Measurements from ENCODE around the gene SGF29. TPM values are rescaled to one million over a fixed set of nuclear protein-coding genes. Genes with fewer than 3 reads are reported as not detected.
"Not testable (repeated sequence)": the region's sequence is repeated elsewhere in the genome, so short reads cannot be mapped to it uniquely, and the experiment has no call there.

The SGF29 gene
- 10 to 100 TPM; 29.6 to 33.0 TPM for total RNA-seq

- ChIA-PET POLR2A (interaction anchor here (0.6 to 1.4 kb wide), 3 partner anchors 58 to 269 kb away, joined by 3 to 14 read pairs (median 3); partner anchors contain the start of genes APOBR and ATXN2L), CTCF (interaction anchor here (0.5 to 0.6 kb wide), 2 partner anchors 309 to 854 kb away, joined by 3 to 4 read pairs; no protein-coding TSS in a partner anchor)
Measured at GRCh38 chr16:28553776-28554633, at the start of gene SGF29. SGF29 (plus strand) TSS chr16:28553920; CDS start chr16:28581070, 27,150 bp downstream.

- POLR2A ChIA-PET = no interaction called here
- CTCF ChIA-PET = interaction anchor here (1.0 kb wide), 1 partner anchor 8 kb away, joined by 3 read pairs; no protein-coding TSS in a partner anchor
Measured at GRCh38 chr16:28504707-28505404, 48.9 kb upstream of the SGF29 start.

- ChIA-PET CTCF (interaction anchor here (1.0 kb wide), 1 partner anchor 9 kb away, joined by 3 read pairs; no protein-coding TSS in a partner anchor), POLR2A (no interaction called here)
Measured at GRCh38 chr16:28505489-28506137, 48.1 kb upstream of the SGF29 start.

- ChIA-PET CTCF (no interaction called here), POLR2A (no interaction called here)
Measured at GRCh38 chr16:28511031-28511430, 42.7 kb upstream of the SGF29 start.

- ChIA-PET POLR2A (no interaction called here), CTCF (no interaction called here)
Measured at GRCh38 chr16:28511801-28512789, 41.6 kb upstream of the SGF29 start.

- CTCF ChIA-PET = interaction anchor here (1.2 kb wide), 1 partner anchor 20 kb away, joined by 3 read pairs; the partner anchor contains the start of gene APOBR
- POLR2A ChIA-PET = no interaction called here
Measured at GRCh38 chr16:28513484-28514181, 40.1 kb upstream of the SGF29 start.

- CTCF ChIA-PET = no interaction called here
- POLR2A ChIA-PET = no interaction called here
Measured at GRCh38 chr16:28514246-28514645, 39.5 kb upstream of the SGF29 start.

GRCh38 chr16:28520672-28521071 lies 33.0 kb upstream of the SGF29 start:
- POLR2A ChIA-PET = interaction anchor here (0.6 kb wide), 1 partner anchor 74 kb away, joined by 6 read pairs; no protein-coding TSS in a partner anchor
- CTCF ChIA-PET = interaction anchor here (0.6 kb wide), 1 partner anchor 10 kb away, joined by 3 read pairs; no protein-coding TSS in a partner anchor

- CTCF ChIA-PET = no interaction called here
- POLR2A ChIA-PET = no interaction called here
Measured at GRCh38 chr16:28521436-28521835, 32.3 kb upstream of the SGF29 start.

GRCh38 chr16:28522792-28523191 lies 30.9 kb upstream of the SGF29 start:
- CTCF ChIA-PET = no interaction called here
- POLR2A ChIA-PET = no interaction called here

GRCh38 chr16:28524681-28525171 lies 29.0 kb upstream of the SGF29 start:
- ChIA-PET CTCF (interaction anchor here (0.7 kb wide), 1 partner anchor 247 kb away, joined by 4 read pairs; no protein-coding TSS in a partner anchor), POLR2A (no interaction called here)

GRCh38 chr16:28526201-28527099 lies 27.3 kb upstream of the SGF29 start:
- ChIA-PET POLR2A (no interaction called here), CTCF (no interaction called here)

- POLR2A ChIA-PET, CTCF ChIA-PET: not testable (repeated sequence)
Measured at GRCh38 chr16:28527100-28527785, 26.5 kb upstream of the SGF29 start.

- POLR2A ChIA-PET = no interaction called here
- CTCF ChIA-PET = no interaction called here
Measured at GRCh38 chr16:28527985-28528384, 25.7 kb upstream of the SGF29 start.

- ChIA-PET POLR2A (no interaction called here), CTCF (no interaction called here)
Measured at GRCh38 chr16:28528463-28528867, 25.3 kb upstream of the SGF29 start.

- ChIA-PET POLR2A (no interaction called here), CTCF (no interaction called here)
Measured at GRCh38 chr16:28529124-28529523, 24.6 kb upstream of the SGF29 start.
